Endothelial cell of hepatic sinusoid (primary cell): ENCODE results near the gene OPRL1.

ENCODE experiments used
- in situ Hi-C: cut with HindIII; loops from 2 replicates; pipeline ENCODE4 v1.10.0; 2017; ENCODE audit warnings: low sequenced_read_pairs

OPRL1 gene

GRCh38 chr20:64055396-64055892, 24.4 kb upstream of the OPRL1 start:
- in situ Hi-C loops: loop anchor here (10.0 kb wide), 1 partner anchor 181 kb away; no protein-coding TSS in a partner anchor

- in situ Hi-C loops: loop anchor here (10.0 kb wide), 1 partner anchor 181 kb away; no protein-coding TSS in a partner anchor
Observed at GRCh38 chr20:64055893-64056638, 23.8 kb upstream of the OPRL1 start.

GRCh38 chr20:64056639-64056888, 23.3 kb upstream of the OPRL1 start:
- in situ Hi-C loops: loop anchor here (10.0 kb wide), 1 partner anchor 182 kb away; no protein-coding TSS in a partner anchor

- in situ Hi-C loops: loop anchor here (10.0 kb wide), 1 partner anchor 182 kb away; no protein-coding TSS in a partner anchor
Observed at GRCh38 chr20:64056889-64057627, 22.8 kb upstream of the OPRL1 start.

GRCh38 chr20:64057628-64058498, 22.0 kb upstream of the OPRL1 start:
- in situ Hi-C loops: loop anchor here (10.0 kb wide), 1 partner anchor 183 kb away; no protein-coding TSS in a partner anchor

GRCh38 chr20:64058536-64058935, 21.3 kb upstream of the OPRL1 start:
- in situ Hi-C loops: loop anchor here (10.0 kb wide), 1 partner anchor 184 kb away; no protein-coding TSS in a partner anchor

- in situ Hi-C loops: no loop called here
Observed at GRCh38 chr20:64062276-64062595, 17.6 kb upstream of the OPRL1 start.

GRCh38 chr20:64062596-64063388, 17.1 kb upstream of the OPRL1 start, which contains the start of gene TCEA2:
TSS of gene TCEA2 (plus strand) at chr20:64063198. CDS start at chr20:64063313, 115 bp downstream.
- in situ Hi-C loops: no loop called here

- in situ Hi-C loops: no loop called here
Observed at GRCh38 chr20:64063389-64064144, 16.3 kb upstream of the OPRL1 start.

- in situ Hi-C loops: no loop called here
Observed at GRCh38 chr20:64064145-64064698, 15.7 kb upstream of the OPRL1 start.

- in situ Hi-C loops: no loop called here
Observed at GRCh38 chr20:64065062-64065973, 14.6 kb upstream of the OPRL1 start.

GRCh38 chr20:64065974-64066343, 13.9 kb upstream of the OPRL1 start:
- in situ Hi-C loops: no loop called here

- in situ Hi-C loops: no loop called here
Observed at GRCh38 chr20:64067005-64067632, 12.8 kb upstream of the OPRL1 start.

GRCh38 chr20:64067733-64068307, 12.1 kb upstream of the OPRL1 start:
- in situ Hi-C loops: no loop called here

- in situ Hi-C loops: no loop called here
Observed at GRCh38 chr20:64068386-64069208, 11.3 kb upstream of the OPRL1 start.

- in situ Hi-C loops: no loop called here
Observed at GRCh38 chr20:64069209-64069613, 10.7 kb upstream of the OPRL1 start.
